ENCODE measurements around the gene KRT76. TPM values are rescaled to one million over a fixed set of nuclear protein-coding genes. Genes with fewer than 3 reads are reported as not detected.
"Not testable (repeated sequence)": the region's sequence is repeated elsewhere in the genome, so short reads cannot be mapped to it uniquely, and the experiment has no call there.

Gene KRT76
- total RNA-seq, 1 donor from 2014 or later, result not detected

- DNase-seq (ENCODE audit: low spot score), result no peak
Measured at GRCh38 chr12:52781399-52782082, 4.4 kb upstream of the KRT76 start.

- DNase-seq (ENCODE audit: low spot score), result no peak
Measured at GRCh38 chr12:52779914-52780313, 2.8 kb upstream of the KRT76 start.

GRCh38 chr12:52778833-52779232 lies 1.7 kb upstream of the KRT76 start:
- no peak for DNase-seq (ENCODE audit: low spot score)

- DNase-seq (ENCODE audit: low spot score), result no peak
Measured at GRCh38 chr12:52777566-52777965, 421 bp upstream of the KRT76 start.

- no peak for DNase-seq (ENCODE audit: low spot score)
Measured at GRCh38 chr12:52776435-52776834, 710 bp downstream of the KRT76 start.

- DNase-seq (ENCODE audit: low spot score), result no peak
Measured at GRCh38 chr12:52774629-52775250, 2.4 kb downstream of the KRT76 start.

GRCh38 chr12:52772772-52773171 lies 4.4 kb downstream of the KRT76 start:
- DNase-seq (ENCODE audit: low spot score), result no peak

- DNase-seq (ENCODE audit: low spot score), result no peak
Measured at GRCh38 chr12:52772188-52772587, 5.0 kb downstream of the KRT76 start.

GRCh38 chr12:52771505-52771904 lies 5.6 kb downstream of the KRT76 start:
- DNase-seq (ENCODE audit: low spot score), result no peak

GRCh38 chr12:52771088-52771487 lies 6.1 kb downstream of the KRT76 start:
- DNase-seq (ENCODE audit: low spot score), result no peak

- DNase-seq (ENCODE audit: low spot score), result no peak
Measured at GRCh38 chr12:52769946-52770345, 7.2 kb downstream of the KRT76 start.

GRCh38 chr12:52769354-52769753 lies 7.8 kb downstream of the KRT76 start:
- no peak for DNase-seq (ENCODE audit: low spot score)

GRCh38 chr12:52768479-52769200 lies 8.5 kb downstream of the KRT76 start:
- no peak for DNase-seq (ENCODE audit: low spot score)

- DNase-seq (ENCODE audit: low spot score), result no peak
Measured at GRCh38 chr12:52767427-52767826, 9.7 kb downstream of the KRT76 start.

GRCh38 chr12:52767020-52767379 lies 10.1 kb downstream of the KRT76 start:
- DNase-seq (ENCODE audit: low spot score), result no peak

- no peak for DNase-seq (ENCODE audit: low spot score)
Measured at GRCh38 chr12:52766351-52767019, 10.7 kb downstream of the KRT76 start.

GRCh38 chr12:52765702-52766101 lies 11.4 kb downstream of the KRT76 start:
- DNase-seq (ENCODE audit: low spot score), result no peak

- no peak for DNase-seq (ENCODE audit: low spot score)
Measured at GRCh38 chr12:52763991-52764390, 13.2 kb downstream of the KRT76 start.

- no peak for DNase-seq (ENCODE audit: low spot score)
Measured at GRCh38 chr12:52763036-52763659, 14.0 kb downstream of the KRT76 start.

- DNase-seq (ENCODE audit: low spot score), result no peak
Measured at GRCh38 chr12:52761802-52762201, 15.3 kb downstream of the KRT76 start.

- DNase-seq (ENCODE audit: low spot score), result not testable (repeated sequence)
Measured at GRCh38 chr12:52761218-52761617, 15.9 kb downstream of the KRT76 start.

- no peak for DNase-seq (ENCODE audit: low spot score)
Measured at GRCh38 chr12:52760623-52761022, 16.5 kb downstream of the KRT76 start.
